Medulla oblongata (tissue), 1 donor: Measurements from ENCODE around the gene CADPS.
A peak's percentile ranks its signal among the peaks of the same experiment; 100 is the strongest.

Source experiments
- DNase-seq: peaks from one replicate; pipeline ENCODE4 v3.0.0-alpha.2; 2015; ENCODE audit errors: extremely low spot score

CADPS gene

DNA sequence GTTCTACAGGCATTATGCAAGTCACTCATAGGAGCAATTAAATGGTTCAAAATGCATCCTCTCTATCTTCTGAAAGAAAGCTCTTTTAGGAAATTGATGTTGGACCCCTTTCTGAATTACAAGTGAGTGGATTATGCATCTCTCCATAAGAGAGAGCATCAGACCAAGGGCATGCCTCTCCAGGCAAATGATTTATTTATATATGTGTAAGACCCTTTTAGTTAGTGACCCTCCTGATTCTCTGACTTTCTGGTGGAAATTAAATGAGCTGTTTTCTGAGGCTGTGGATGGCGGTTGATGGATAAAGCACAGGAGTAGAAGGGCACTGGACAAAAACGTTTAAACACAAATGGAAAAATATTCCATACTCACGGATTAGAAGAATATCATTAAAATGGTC, 62.6 kb downstream of the CADPS start:
- no peak for DNase-seq

DNA sequence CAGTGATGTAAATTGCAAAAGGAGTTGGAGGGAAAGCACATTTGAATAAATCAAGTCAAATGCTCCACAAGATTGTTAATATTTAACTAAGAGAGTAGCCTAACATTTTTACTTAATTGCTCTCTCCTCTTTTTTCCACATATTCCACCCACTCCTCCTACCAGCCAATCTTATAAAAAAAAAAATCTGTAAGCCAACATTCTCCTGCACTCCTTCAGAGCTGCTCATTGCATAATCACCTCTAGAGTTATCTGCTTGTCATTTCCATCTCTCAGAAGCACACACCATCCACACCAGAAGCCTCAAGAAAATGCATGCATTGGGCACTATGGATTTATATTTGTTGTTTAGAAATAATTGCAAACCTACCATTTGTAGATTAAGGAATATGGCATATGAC, 64.1 kb downstream of the CADPS start:
- no peak for DNase-seq

DNA sequence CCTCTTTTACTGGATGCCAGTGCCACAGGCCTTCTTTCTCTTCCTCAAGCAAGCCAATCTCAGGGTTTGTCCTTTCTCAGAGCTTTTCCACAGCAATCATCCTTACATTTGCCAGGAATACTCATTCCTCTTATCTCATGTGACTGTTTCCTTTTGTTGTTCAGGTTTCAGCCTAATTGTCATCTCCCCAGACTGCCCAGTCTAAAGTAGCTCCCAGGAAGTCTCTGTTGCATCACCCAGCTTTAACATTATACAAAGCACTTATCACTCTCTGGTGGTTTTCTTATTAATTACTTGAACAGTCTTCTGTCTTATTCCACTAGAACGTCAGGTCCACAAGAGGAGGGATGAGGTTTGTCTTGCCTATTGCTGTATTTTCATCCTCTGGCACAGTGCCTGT, 65.8 kb downstream of the CADPS start:
- DNase-seq: no peak

DNA sequence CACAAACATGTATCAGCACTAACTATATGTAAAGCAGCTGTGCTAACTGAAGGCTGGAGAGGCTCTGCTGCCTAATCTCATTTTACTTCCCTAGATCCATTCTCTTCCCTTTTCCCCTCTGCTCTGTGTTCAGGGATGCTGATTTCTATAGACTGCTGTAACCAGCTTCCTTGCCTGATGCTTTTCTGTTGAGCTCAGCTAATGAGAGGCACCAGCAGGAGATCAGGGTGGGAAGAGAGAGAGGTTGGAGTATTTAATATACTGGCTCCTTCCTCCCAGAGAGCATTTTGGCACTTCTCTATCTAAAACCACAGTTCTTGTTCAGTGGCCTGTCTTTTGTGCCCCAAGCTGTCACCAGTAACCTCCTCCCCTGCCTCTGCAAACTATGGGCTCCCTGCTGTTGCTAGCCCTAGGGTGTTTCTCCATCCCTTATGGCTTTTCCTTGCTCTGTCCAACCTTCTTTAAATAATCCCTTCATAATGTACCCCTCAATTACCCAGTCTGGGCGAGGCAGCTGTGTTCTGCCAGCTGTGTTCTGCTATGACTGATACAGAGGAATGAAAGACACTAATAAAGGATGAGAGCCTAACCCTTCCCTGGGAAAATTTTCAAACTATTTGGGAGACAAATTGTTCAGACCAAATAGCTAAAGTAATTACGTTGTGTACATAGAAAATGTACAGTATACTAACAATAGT, 69.5 kb downstream of the CADPS start:
- DNase-seq: no peak

DNA sequence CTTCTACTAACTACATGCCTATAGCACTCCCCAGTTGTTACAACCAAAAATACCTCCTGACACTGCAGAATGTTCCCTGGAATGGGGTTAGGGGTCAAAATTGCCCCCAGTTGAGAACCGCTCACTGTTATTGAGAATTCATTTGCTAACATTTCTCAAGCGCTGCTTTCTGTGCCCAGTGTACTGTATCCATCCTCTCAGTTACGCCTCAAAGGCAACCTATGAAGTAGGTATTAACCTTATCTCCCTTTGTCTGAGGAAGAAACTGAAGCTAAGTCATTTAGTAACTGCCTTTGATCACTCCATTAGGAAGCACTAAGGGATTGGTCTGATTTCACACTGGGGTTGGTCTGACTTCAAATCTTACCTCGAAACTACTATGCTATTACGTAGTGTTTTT, 70.1 kb downstream of the CADPS start:
- no peak for DNase-seq

DNA sequence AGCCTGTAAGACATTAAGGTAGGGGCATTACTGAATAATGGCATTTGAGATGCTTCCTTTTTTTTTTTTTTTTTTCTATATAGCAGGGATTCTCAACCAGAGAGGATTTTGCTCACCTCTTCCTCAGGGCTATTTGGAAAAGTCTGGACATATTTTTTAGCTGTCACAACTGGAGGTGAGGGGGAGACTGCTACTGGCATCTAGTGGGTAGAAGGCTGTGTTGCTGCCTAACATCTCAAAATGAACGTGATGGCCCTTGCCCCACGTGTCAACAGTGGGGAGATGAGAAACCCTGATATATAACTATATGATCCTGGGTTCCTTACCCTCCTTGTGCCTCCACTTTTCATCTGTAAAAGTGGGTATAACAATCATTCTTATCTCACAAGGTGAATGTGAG, 71.9 kb downstream of the CADPS start:
- DNase-seq: no peak

DNA sequence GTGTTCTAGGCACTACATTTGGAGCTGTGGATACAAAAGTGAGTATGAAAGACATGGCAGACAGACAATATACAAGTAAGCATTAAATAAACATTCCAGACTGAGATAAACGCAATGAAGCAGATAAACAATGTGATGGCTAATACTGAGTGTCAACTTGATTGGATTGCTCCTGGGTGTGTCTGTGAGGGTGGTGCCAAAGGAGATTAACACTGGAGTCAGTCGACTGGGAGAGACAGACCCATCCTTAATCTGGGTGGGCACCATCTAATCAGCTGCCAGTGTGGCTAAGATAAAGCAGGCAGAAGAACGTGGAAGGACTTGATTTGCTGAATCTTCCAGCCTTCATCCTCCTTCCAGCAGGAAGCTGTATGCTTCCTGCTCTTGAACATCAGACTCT, 77.2 kb downstream of the CADPS start:
- DNase-seq: no peak

DNA sequence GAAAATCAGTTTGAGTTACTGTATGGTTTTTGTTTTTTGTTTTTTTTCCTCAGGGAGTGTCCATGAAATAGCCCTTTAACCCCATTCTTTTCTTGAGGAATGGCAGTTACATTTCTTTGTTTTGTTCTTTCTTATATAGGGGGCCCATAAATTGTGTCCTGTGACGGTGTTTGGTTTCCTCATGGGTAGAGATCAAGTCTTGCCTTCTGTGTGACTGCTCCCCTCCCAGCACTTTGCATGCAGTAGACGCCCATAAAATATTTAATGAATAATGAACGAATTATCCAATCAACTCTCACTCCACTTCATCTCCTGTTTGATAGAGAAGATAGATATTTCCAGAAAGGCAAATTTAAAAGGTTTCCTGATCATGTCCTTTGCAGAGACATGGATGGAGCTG, 78.1 kb downstream of the CADPS start:
- no peak for DNase-seq

DNA sequence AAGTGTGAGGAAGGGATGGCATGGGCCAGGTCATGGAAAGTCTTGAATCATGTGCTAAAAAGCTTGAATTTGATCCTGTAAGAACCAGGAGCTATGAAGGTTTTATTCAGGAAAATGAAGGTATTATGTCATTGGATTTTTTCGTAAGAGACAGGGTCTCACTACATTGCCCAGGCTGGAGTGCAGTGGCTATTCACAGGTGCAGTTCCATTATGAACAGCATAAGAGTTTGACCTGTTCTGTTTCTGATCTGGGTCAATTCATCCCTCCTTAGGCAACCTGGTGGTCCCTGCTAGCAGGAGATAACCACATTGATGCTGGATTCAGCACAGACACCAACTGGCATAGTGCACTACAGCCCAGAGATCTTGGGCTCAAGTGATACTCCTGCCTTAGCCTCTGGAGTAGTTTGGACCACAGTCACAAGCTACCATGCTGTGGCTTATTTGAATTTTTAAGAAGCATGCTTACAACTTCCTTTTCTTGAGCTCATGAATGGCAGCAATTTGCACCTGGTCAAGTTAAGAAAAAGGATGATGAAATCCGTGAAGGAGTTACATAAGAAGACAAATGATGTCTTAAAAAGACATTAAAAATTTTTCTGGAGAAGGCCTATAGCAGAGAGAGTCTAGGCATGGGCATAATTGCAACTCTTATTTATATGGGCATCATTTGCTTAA, 79.1 kb downstream of the CADPS start:
- DNase-seq: no peak

DNA sequence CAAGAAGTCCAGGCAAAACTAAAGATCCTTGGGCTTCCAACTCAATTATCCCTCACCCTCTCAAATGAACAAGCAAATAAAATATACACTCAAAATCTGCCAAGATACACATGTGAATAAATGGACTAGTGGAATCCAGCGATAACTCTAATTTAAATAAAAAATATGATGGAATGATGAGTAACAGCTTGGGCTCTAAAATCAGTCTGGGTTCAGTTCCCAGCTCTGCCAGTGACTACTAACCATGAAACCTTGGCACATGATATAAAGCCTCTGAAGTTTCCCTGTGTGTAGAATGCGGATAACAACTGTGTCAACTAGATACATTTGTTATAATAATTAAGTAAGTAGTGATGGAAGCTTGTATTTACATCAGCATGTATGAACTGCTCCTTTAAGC, 81.3 kb downstream of the CADPS start:
- DNase-seq: no peak

DNA sequence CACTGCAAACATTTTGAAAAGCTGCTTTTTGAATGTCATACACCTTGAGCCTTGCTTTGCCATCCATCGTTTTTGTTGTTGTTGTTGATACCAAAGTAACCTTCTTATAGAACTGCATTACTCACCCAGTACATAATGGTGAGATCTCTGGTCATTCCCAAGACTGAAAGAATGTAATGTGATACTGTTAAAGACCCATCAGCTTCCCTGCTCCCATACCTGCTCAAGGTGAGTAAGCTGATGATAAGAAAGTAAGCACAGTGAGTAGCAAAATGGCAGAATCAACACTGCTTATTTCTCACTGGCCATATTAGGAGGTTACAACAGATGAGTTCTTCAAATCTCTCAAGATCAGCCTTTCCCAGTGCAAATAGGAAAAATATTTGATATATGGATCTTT, 89.8 kb downstream of the CADPS start:
- no peak for DNase-seq

DNA sequence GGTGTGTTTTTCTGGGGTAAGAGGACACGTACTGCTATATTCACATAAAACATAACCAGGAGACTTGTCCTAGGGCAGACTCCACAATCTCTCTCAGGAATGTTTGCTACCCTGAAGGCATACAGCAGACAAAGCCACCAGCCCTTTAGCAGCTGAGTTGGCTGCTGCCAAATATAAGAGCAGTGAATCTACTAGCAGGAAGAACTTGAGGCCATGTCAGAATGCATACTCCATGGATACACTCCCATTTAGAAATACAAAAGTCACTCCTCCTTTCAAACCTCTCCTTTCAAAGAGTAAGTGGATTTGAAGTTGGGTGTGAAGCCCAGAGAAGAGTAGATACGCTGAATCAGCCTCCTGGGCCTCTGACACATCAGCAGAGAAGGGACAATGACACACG, 94.1 kb downstream of the CADPS start:
- no peak for DNase-seq

DNA sequence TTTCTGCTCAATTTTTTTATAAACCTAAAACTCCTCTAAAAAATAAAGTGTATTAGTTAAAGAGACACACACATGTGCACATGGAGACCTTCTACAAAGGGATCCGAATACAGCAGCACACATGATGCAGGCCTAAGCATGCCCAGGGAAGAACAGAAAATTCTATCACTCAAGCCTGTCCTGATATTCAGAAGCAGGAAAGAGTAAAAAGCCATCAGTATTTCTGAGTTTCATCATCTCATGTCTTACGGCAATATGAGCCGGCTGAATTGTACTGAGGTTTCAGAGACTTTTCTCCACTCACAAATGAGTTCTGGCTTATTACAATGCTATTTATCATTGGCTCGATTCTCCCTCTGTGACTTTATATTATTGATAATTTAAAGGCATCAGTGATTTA, 97.5 kb downstream of the CADPS start:
- DNase-seq: no peak

DNA sequence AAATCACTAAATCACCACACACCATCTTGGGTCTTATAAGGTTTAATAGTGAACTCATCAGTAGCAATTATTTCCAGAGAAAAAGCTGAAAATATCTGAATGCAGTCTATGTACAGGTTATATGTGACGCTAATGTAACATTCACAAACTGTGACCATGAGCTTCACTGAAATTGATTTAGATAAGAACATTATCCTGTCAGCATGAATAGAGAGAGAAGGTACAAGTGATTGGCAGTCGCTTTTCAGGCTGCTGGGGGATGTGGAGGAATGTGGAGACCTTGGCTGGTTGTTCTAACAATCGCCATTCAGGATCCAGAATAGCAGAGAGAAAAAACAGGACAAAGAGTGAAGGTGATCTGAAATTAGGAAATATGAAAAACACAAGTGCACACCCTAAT, 98.1 kb downstream of the CADPS start:
- no peak for DNase-seq

DNA sequence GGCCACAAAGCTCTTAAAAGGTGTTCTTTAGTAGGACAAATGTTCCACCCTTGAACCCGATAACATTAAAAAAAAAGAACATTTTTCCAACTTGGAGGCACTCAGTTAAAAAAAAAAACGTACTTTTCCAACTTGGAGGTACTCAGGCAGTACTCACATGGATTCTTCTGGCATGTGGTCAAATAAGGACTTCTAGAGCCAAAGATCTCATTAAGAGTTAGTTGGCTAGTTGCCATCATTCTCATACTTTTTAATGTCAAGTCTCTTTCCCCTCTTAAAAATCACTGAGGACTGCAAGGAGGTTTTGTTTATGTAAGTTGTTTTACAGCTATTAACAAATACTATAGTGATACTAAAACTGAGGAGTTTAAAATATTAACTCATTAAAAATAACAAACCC, 101.0 kb downstream of the CADPS start:
- peak; percentile 11 for DNase-seq

DNA sequence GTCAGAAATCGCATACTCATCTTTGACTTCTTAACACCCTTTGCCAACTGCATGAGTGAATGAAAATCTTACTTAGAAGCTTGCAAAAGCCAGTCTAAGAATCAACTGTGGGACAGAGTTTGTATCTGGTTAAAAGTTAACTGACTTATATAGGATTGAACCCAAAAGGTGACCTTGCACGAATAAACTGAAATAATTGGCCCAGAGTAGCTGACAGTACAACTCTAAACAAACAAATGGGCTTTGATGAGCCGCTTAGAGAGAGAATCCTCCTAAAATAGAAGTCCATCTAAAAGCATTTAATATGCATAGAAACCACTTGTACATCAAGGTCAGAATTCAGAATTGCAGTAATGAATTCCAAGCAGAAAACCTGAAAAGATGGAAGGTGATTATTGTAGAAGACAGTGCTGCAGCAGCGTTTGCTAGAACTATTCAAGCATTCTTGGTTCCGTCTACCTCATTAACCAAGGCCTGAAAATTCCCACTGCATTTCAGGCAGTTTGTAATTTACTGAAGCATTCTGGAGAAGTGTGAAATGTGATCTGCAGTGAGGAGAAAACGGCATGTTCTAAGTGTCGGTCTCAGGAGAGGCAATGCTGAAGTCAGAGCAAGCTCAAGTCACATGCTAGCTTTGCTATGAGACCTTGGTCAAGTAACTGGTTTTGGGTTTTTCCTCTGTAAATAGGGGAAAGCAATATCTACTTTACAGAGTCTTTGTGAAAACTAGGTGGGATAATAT, 103.7 kb downstream of the CADPS start:
- no peak for DNase-seq

DNA sequence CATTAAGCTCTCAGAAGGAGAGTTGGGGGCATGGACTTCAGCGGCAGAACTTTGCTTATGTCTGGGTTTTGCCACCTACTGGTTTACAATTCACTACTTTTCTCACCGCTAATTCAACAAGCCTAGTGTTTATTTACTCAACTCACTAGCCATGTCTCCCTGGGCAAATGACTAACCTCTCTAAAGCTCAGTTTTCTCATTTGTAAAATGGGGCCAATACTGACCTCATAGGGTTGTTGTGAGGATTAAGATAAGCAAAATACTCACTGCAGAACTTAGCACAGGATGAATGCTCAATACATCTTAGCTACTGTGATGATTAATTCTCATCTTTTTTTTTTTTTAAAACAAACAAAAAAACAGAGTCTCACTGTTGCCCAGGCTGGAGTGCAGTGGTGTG, 106.3 kb downstream of the CADPS start:
- no peak for DNase-seq

DNA sequence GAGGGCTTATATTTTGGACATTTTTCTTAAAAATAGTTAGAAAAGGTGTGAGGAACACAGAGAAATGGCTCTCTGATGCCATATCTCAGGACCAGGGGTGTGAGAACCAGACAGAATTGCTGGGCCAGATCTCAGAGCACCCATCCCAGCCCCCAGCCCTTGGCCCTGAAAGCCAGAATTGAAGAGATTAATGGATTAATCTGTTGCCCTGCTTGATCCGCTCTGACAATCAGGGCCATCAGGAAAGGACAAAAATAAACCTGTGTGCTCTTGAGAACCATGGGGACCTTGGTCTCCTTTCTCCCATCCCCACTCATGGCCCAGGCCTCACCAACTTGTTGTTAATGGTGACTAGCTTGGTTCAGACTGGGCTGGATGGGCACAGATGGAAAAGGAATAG, 113.5 kb downstream of the CADPS start:
- no peak for DNase-seq

DNA sequence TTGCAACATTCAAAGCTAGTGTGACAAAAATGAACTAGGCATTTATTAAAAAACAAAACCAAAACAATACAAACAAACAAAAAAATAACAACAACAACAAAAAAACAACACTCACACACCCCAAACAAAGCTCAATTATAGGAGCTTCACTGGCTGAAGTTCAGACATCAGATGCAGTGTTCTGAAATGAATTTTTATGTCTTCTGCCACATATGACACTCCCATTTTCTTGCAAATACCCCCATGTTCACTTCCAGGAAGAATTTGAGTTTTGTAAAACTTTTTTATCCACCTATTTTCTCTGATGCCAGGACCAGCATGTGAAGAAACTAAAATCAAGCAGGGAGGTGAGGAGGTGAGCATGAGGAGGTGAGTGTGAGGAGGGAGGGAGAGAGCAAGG, 113.9 kb downstream of the CADPS start:
- DNase-seq: no peak

DNA sequence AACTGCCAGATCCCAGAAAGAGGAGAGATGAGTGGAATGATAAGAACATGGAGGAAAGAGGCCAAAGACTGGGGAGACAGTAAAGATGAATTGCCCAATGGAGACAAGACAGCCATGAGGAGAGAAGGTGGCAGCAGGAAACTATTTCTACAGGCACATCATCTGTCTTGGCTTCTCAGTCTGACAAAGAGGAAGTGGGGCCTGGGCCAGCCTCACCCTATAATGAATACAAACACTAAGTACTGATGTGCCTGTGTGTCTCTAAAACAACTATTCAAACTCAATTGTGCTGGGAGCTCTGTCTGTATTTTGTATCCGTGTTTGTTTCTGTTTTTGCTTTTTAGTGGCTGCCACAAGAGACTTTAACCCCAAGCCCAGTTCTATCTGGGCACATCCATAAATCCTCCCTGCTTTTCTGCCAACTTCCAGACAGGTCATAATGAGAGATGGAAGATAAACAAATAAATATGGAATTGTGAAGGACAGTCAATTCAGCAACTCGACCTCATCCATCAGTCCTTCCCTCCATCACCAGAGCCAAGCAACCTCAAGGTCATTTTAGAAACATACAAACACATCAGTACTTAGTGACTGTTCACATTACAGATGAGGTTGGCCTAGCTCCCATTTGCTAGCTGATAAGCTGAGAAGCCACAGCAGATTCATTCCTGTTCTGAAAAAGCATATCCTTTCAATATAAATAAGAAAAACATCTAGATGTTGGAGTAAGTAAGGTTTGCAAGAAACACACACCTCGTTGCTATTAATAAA, 116.7 kb downstream of the CADPS start:
- no peak for DNase-seq

DNA sequence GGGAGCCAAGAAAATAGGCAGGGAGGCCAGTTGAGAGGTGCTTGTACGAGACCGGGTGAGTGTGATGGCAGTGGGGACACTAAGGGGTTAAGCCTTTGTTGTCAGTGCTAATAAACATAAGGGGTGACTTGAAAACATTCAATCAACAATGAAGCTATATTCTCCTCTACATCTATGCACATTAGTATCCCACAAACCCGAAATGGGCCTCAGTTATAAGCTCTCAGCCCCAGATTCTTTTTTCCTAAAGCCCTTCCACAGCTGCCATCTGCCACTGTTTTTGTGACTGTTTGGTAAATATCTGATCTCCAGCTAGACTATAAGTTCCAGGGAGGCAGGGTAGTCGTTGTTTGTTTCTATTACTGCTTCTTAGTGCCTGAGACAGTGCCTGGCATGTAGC, 118.2 kb downstream of the CADPS start:
- DNase-seq: no peak

DNA sequence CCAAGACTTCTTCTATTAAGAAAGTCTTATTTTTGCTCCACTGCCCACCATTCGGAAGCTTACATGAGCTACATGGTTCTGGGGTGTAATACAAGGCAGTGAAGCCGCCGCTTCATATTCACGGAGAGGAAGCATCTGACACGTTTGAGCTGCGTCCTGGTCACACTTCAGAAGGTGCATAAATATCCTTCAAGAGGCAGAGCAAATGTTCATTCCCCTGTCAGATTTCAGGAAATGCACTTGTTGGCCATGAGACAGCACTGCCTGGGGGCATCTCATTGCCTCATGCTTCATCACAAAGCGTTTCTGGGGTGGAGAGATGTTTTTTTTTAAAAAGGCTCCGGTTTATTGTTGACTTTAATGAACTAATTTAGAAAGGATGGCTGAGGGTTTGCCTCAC, 119.9 kb downstream of the CADPS start:
- no peak for DNase-seq
